Smooth muscle cell (in vitro differentiated cells): ENCODE measurements around the gene FOXP1. TPM values are rescaled to one million over a fixed set of nuclear protein-coding genes. Genes with fewer than 3 reads are reported as not detected.

Experiments used
- DNase-seq: peaks from one replicate; lab custom pipeline; 2025; ENCODE audit not compliant: unreplicated experiment; lab: John Stamatoyannopoulos, UW
- H2AFZ ChIP-seq: fragments of 200-600 bp; sonication (generic); 2 replicates; pipeline ENCODE4 v1.6.0; 2016; ENCODE audit warnings: antibody characterized with exemption, low read depth, mild to moderate bottlenecking
- H3F3A ChIP-seq: fragments of 200-600 bp; sonication (generic); 2 replicates; pipeline ENCODE4 v1.6.0; 2017; ENCODE audit warnings: antibody characterized with exemption, low read depth
- H3K27ac ChIP-seq: fragments of 200-600 bp; sonication (generic); 2 replicates; pipeline ENCODE4 v1.5.1; 2016; ENCODE audit warnings: low read depth, mild to moderate bottlenecking
- H3K27me3 ChIP-seq: fragments of 200-600 bp; sonication (generic); 2 replicates; pipeline ENCODE4 v1.6.1; 2016; ENCODE audit warnings: low read depth, mild to moderate bottlenecking
- H3K36me3 ChIP-seq: fragments of 200-600 bp; sonication (generic); 2 replicates; pipeline ENCODE4 v1.5.1; 2016; ENCODE audit warnings: low read depth
- H3K4me1 ChIP-seq: fragments of 200-600 bp; sonication (generic); 2 replicates; pipeline ENCODE4 v1.5.1; 2016; ENCODE audit warnings: low read depth
- H3K4me2 ChIP-seq: fragments of 200-600 bp; sonication (generic); 2 replicates; pipeline ENCODE4 v1.6.0; 2016; ENCODE audit warnings: mild to moderate bottlenecking
- H3K4me3 ChIP-seq: fragments of 200-600 bp; sonication (generic); 2 replicates; pipeline ENCODE4 v1.5.1; 2016; ENCODE audit warnings: mild to moderate bottlenecking
- H3K79me2 ChIP-seq: fragments of 200-600 bp; sonication (generic); 2 replicates; pipeline ENCODE4 v1.6.0; 2016; ENCODE audit warnings: low read depth, mild to moderate bottlenecking
- H3K9ac ChIP-seq: fragments of 200-600 bp; sonication (generic); 2 replicates; pipeline ENCODE4 v1.6.0; 2016; ENCODE audit warnings: low read depth
- H3K9me3 ChIP-seq: fragments of 200-600 bp; sonication (generic); replicated peaks from 2 replicates; pipeline ENCODE4 v1.5.1; 2016; ENCODE audit warnings: low read depth
- H4K20me1 ChIP-seq: fragments of 200-600 bp; sonication (generic); 2 replicates; pipeline ENCODE4 v1.6.0; 2016; ENCODE audit warnings: low read depth
- CTCF ChIP-seq: fragments of 200-600 bp; sonication (generic); IDR thresholded peaks from 2 replicates; pipeline ENCODE4 v1.5.1; 2017; ENCODE audit warnings: borderline replicate concordance, mild to moderate bottlenecking, antibody characterized with exemption; ENCODE audit not compliant: insufficient read depth, poor library complexity, severe bottlenecking
- WGBS: methylation state at CpG from one replicate; pipeline ENCODE4 v1.1.7; 2016; ENCODE audit warnings: low lambda C conversion rate; 5-methylcytosine and 5-hydroxymethylcytosine counted together
- polyA plus RNA-seq: library from polyadenylated mRNA; unstranded; fragments of >200 nt; fragmentation: Nextera tagmentation; extraction: Ambion mirVana; gene quantifications from 2 replicates; pipeline ENCODE4 v1.2.1, GENCODE V29; 2016
- total RNA-seq: library from RNA; depleted of rRNA; stranded (reverse); fragments of >200 nt; gene quantifications from 2 replicates; pipeline ENCODE4 v1.2.3, GENCODE V29; 2014

Gene FOXP1
- total and polyA plus RNA-seq, 2 experiments from 2014 or later = 40.9 to 68.0 TPM

- no peak for DNase-seq
- Histone ChIP-seq H4K20me1 (no peaks in the 10 kb centered on the region), H3K79me2 (peaks cover 3% of the 10 kb centered on the region), H3K4me2 (peak overlapping the region; percentile 67), H3K27ac (peak overlapping the region; percentile 43), H3K36me3 (no peaks in the 10 kb centered on the region), H3F3A (peaks cover 9% of the 10 kb centered on the region), H3K4me3 (no peak overlapping the region), H3K27me3 (no peaks in the 10 kb centered on the region), H3K4me1 (peaks cover 32% of the 10 kb centered on the region), H2AFZ (no peak overlapping the region), H3K9me3 (no peaks in the 10 kb centered on the region), H3K9ac (no peak overlapping the region)
- TF ChIP-seq CTCF = no peak
- WGBS = 60% methylated on average over 3 of the region's 3 CpGs
Observed at GRCh38 chr3:71309342-71309741, 274.2 kb downstream of the FOXP1 start.

- Histone ChIP-seq H3K27me3 (no peaks in the 10 kb centered on the region), H3K9ac (no peak overlapping the region), H3K4me2 (peak overlapping the region; percentile 67), H3K36me3 (no peaks in the 10 kb centered on the region), H3K79me2 (peaks cover 8% of the 10 kb centered on the region), H3K4me3 (no peak overlapping the region), H3K9me3 (no peaks in the 10 kb centered on the region), H3K27ac (peak overlapping the region; percentile 43), H3K4me1 (peaks cover 37% of the 10 kb centered on the region), H3F3A (peaks cover 9% of the 10 kb centered on the region), H4K20me1 (no peaks in the 10 kb centered on the region), H2AFZ (no peak overlapping the region)
- 71% methylated on average over 4 of the region's 4 CpGs for WGBS
- TF ChIP-seq CTCF = no peak
- no peak for DNase-seq
Observed at GRCh38 chr3:71308836-71309235, 274.7 kb downstream of the FOXP1 start.

- Histone ChIP-seq H3F3A (peaks cover 9% of the 10 kb centered on the region), H3K9me3 (no peaks in the 10 kb centered on the region), H3K4me3 (peak overlapping the region; percentile 23), H3K27me3 (no peaks in the 10 kb centered on the region), H3K27ac (peak overlapping the region; percentile 43), H3K79me2 (peaks cover 14% of the 10 kb centered on the region), H4K20me1 (no peaks in the 10 kb centered on the region), H2AFZ (peak overlapping the region; percentile 64), H3K36me3 (no peaks in the 10 kb centered on the region), H3K4me1 (peaks cover 44% of the 10 kb centered on the region), H3K9ac (peak overlapping the region; percentile 3), H3K4me2 (peak overlapping the region; percentile 67)
- no peak for DNase-seq
- 59% methylated on average over 17 of the region's 17 CpGs for WGBS
- no peak for TF ChIP-seq CTCF
Observed at GRCh38 chr3:71307991-71308697, 275.4 kb downstream of the FOXP1 start.
